ENCODE results near the gene PRR23B.

DNA sequence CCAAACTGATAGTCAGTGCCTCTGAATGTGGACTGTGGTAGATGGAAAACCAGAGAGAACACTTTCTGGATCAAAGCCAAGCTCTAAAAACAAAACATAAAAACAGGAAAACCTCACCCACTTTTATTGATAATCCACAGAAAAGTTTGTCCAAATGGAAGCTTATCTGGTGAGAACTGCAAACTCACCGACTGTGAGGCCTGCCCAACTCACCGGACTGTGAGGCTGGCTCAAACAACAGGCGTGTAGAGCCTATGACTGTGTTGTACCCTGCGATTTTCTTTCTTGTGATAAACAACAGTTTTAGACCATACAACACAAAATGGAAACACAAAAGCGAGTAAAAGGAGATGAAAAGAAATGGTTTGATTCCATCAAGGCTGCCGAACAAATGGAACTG, 16.8 kb upstream of the PRR23B start:
- no peak for TF ChIP-seq EZH2 (IDR thresholded peaks at IDR 0.05)
- TF ChIP-seq POLR2AphosphoS5 (IDR thresholded peaks at IDR 0.05; ENCODE audit: borderline replicate concordance, low read depth, low read length), result no peak
- no peak for TF ChIP-seq FOXP2 (optimal IDR thresholded peaks at IDR 0.05; ENCODE audit: control extremely low read depth, extremely low read length, insufficient read depth)

Data from SK-N-MC (cell line).